Right atrium auricular region (tissue), 2 donors: Measurements from ENCODE around the gene MN1. TPM values are rescaled to one million over a fixed set of nuclear protein-coding genes. Genes with fewer than 3 reads are reported as not detected.

Source experiments
- DNase-seq: peaks from one replicate; pipeline ENCODE4 v3.0.0-alpha.2; 2019; ENCODE audit warnings: low spot score
- H3K27ac ChIP-seq, 2 donors: fragments of 200-600 bp; sonication (generic); 1 replicate in 1 of 2; 2 replicates in 1 of 2; pipeline ENCODE4 v1.5.1; 2016 to 2019
- H3K27me3 ChIP-seq, 2 donors: fragments of 200-600 bp; sonication (generic); one replicate each; pipeline versions ENCODE4 v1.5.1 to v1.6.0; 2017 to 2019
- H3K36me3 ChIP-seq: fragments of 200-600 bp; sonication (generic); one replicate; pipeline ENCODE4 v1.5.1; 2016
- H3K4me1 ChIP-seq, 2 donors: fragments of 200-600 bp; sonication (generic); one replicate each; pipeline versions ENCODE4 v1.5.1 to v1.6.0; 2017 to 2019
- H3K4me3 ChIP-seq, 2 donors: fragments of 200-600 bp; sonication (generic); 1 replicate in 1 of 2; 2 replicates in 1 of 2; pipeline ENCODE4 v1.5.1; 2017 to 2019; ENCODE audit warnings: mild to moderate bottlenecking in 1 of 2, moderate library complexity in 1 of 2
- H3K9me3 ChIP-seq, 2 donors: fragments of 200-600 bp; sonication (generic); one replicate each; pipeline ENCODE4 v1.5.1; 2019
- CTCF ChIP-seq, 2 donors: fragments of 200-600 bp; sonication (generic); IDR thresholded peaks; one replicate each; pipeline ENCODE4 v1.5.1; 2019; ENCODE audit warnings: antibody characterized with exemption in 2 of 2
- total RNA-seq, 2 donors: library from RNA; depleted of rRNA; stranded (reverse); fragments of >200 nt; gene quantifications; one replicate each; pipeline ENCODE4 v1.1.0, GENCODE V29; 2016

Gene MN1
- total RNA-seq, 2 donors from 2014 or later = 13.0 to 14.3 TPM

- H3K27ac ChIP-seq = no peak overlapping the region
Measured at GRCh38 chr22:27723158-27723557, 78.4 kb downstream of the MN1 start.

DNA sequence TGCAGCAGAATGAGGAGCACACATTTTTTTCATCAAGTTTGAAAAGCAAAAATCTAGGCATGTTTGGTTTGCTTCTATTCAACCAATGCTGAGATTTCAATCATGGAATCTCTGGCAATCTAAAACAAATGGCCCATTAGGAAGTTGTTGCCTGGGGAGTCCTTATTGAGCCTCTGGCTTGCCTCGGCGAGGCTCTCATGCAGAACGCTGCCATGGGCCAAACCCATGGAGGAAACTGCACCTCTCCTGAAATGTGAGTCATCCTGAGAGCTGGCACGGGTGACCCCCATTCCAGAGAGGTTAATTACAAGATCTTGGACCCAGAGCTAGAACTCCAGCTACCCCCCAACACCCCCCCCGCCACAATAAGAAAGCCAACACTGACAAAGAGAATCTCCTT, 80.7 kb downstream of the MN1 start:
- no peak for TF ChIP-seq CTCF (IDR thresholded peaks at IDR 0.05)
- Histone ChIP-seq H3K36me3 (no peaks in the 10 kb centered on the region), H3K4me3 (no peak overlapping the region), H3K9me3 (peaks cover 0 to 4% of the 10 kb centered on the region in 2 donors), H3K27ac (no peak overlapping the region), H3K4me1 (peaks cover 0 to 26% of the 10 kb centered on the region in 2 donors), H3K27me3 (no peaks in the 10 kb centered on the region)
- no peak for DNase-seq

More at GRCh38 chr22:27723158-27723557, 78.4 kb downstream of the MN1 start:
- Histone ChIP-seq H3K9me3 (no peaks in the 10 kb centered on the region), H3K36me3 (no peaks in the 10 kb centered on the region), H3K4me1 (peaks cover 0 to 42% of the 10 kb centered on the region in 2 donors), H3K4me3 (no peak overlapping the region), H3K27me3 (no peaks in the 10 kb centered on the region)
- peak in 1 of 2 donors; percentile 28 for TF ChIP-seq CTCF (IDR thresholded peaks at IDR 0.05)
- no peak for DNase-seq

DNA sequence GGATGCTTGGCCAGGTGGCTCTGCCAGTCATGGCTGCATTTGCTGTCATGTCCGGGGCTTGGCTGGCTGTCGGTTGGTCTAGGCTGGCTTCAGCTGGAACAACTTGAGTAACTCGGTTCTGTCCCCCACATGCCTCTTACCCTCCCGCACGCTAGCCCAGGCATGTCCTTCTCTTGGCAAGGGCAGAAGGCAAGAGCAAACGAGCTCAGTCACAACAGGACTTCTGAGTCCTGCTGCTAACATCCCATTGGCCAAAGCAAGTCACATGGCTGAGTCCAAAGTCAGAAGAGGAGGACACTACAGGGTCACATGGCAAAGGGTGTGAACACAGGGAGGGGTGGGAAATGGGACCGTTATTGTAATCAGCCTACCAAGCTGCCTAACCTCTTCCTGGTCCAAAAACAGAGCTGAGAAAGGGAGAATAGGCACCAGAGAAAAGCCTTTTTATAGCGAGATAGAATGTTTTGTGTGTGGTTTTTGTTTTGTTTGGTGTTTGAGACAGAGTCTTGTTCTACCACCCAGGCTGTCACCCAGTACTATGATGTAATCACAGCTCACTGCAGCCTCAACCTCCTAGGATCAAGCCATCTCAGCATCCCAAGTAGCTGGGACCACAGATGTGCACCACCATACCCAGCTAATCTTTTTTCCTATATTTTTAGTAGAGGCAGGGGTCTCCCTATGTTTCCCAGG, 81.9 kb downstream of the MN1 start:
- peak overlapping the region; percentile 41 to 87 for H3K27ac ChIP-seq
- no peaks in the 10 kb centered on the region for H3K27me3 ChIP-seq
- H3K9me3 ChIP-seq = peaks cover 0 to 4% of the 10 kb centered on the region in 2 donors
- H3K36me3 ChIP-seq = no peaks in the 10 kb centered on the region
- H3K4me3 ChIP-seq = no peak overlapping the region
- peak; percentile 62 for DNase-seq
- H3K4me1 ChIP-seq = peaks cover 0 to 30% of the 10 kb centered on the region in 2 donors
- TF ChIP-seq CTCF (IDR thresholded peaks at IDR 0.05) = no peak

DNA sequence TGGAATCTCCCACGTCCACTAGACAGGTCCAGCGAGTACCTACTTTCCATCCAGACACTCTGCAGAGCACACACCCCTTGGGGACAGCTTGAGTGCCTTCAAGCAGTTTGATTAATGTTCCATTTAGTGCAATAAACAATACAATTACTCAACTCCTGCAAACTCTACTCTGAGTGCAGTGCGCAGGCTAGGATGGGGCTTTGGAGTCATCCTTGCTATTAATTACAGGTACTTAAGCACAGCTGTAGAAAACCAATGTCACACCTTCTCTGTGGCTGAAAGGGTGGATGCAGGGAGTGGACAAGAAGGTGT, 82.6 kb downstream of the MN1 start:
- DNase-seq = no peak
- Histone ChIP-seq H3K36me3 (no peaks in the 10 kb centered on the region), H3K9me3 (peaks cover 0 to 4% of the 10 kb centered on the region in 2 donors), H3K27me3 (no peaks in the 10 kb centered on the region), H3K27ac (peak overlapping the region; percentile 41 to 87), H3K4me1 (peaks cover 0 to 30% of the 10 kb centered on the region in 2 donors), H3K4me3 (no peak overlapping the region)
- TF ChIP-seq CTCF (IDR thresholded peaks at IDR 0.05) = no peak

GRCh38 chr22:27718186-27719035, 83.1 kb downstream of the MN1 start:
- H3K4me3 ChIP-seq = no peak overlapping the region

More at GRCh38 chr22:27718186-27719035, 83.1 kb downstream of the MN1 start:
- no peaks in the 10 kb centered on the region for H3K27me3 ChIP-seq
- DNase-seq = peak; percentile 97
- H3K27ac ChIP-seq = peak overlapping the region; percentile 66 to 87
- no peak for TF ChIP-seq CTCF (IDR thresholded peaks at IDR 0.05)
- peaks cover 0 to 30% of the 10 kb centered on the region in 2 donors for H3K4me1 ChIP-seq
- peaks cover 0 to 4% of the 10 kb centered on the region in 2 donors for H3K9me3 ChIP-seq
- no peaks in the 10 kb centered on the region for H3K36me3 ChIP-seq
